Central memory CD8-positive, alpha-beta T cell (primary cell): ENCODE measurements around the gene HTN3.
"Not testable (repeated sequence)": the region's sequence is repeated elsewhere in the genome, so short reads cannot be mapped to it uniquely, and the experiment has no call there.

ENCODE experiments used
- ATAC-seq: fragments of 150-1000 bp; cut with Tn5 transposase; replicated peaks from 2 replicates; pipeline ENCODE4 v1.10.0; 2022; ENCODE audit warnings: mild to moderate bottlenecking, moderate FRiP score, moderate number of reproducible peaks; ENCODE audit not compliant: poor library complexity, severe bottlenecking; ENCODE audit errors: extremely low read depth
- DNase-seq, 2 donors: peaks; one replicate each; pipeline ENCODE4 v3.0.0; 2021; ENCODE audit warnings: low spot score in 2 of 2
- H3K27ac Mint-ChIP-seq: one replicate; pipeline ENCODE4 v1.8.0; 2022; ENCODE audit warnings: low read depth, mild to moderate bottlenecking, moderate library complexity, mixed read lengths
- H3K27me3 Mint-ChIP-seq: one replicate; pipeline ENCODE4 v1.8.0; 2022; ENCODE audit warnings: mixed read lengths
- H3K36me3 Mint-ChIP-seq: one replicate; pipeline ENCODE4 v1.8.0; 2022; ENCODE audit warnings: mild to moderate bottlenecking, moderate library complexity, mixed read lengths; ENCODE audit not compliant: insufficient read depth
- H3K4me1 Mint-ChIP-seq: one replicate; pipeline ENCODE4 v1.8.0; 2022; ENCODE audit warnings: mixed read lengths
- H3K4me3 Mint-ChIP-seq: one replicate; pipeline ENCODE4 v1.8.0; 2022; ENCODE audit warnings: mild to moderate bottlenecking, moderate library complexity, mixed read lengths
- H3K9me3 Mint-ChIP-seq: one replicate; pipeline ENCODE4 v1.8.0; 2022; ENCODE audit warnings: mixed read lengths

The HTN3 gene

GRCh38 chr4:70028159-70028558, at the start of gene HTN3:
HTN3 (plus strand) TSS chr4:70028459; CDS start chr4:70030741, 2,282 bp downstream.
- H3K4me3 Mint-ChIP-seq, DNase-seq, ATAC-seq, H3K27ac Mint-ChIP-seq, H3K4me1 Mint-ChIP-seq, H3K36me3 Mint-ChIP-seq, H3K27me3 Mint-ChIP-seq: not testable (repeated sequence)
- H3K9me3 Mint-ChIP-seq, result peaks cover 14% of the 10 kb centered on the region

GRCh38 chr4:69984030-69984443, 44.2 kb upstream of the HTN3 start:
- Mint-ChIP-seq H3K27me3 (no peaks in the 10 kb centered on the region), H3K36me3 (no peaks in the 10 kb centered on the region), H3K27ac (no peak overlapping the region), H3K4me3 (no peak overlapping the region), H3K4me1 (no peaks in the 10 kb centered on the region), H3K9me3 (peaks cover 5% of the 10 kb centered on the region)
- DNase-seq (no peak), ATAC-seq (no peak)

- no peak for ATAC-seq
- Mint-ChIP-seq H3K4me1 (no peaks in the 10 kb centered on the region), H3K9me3 (no peaks in the 10 kb centered on the region), H3K27ac (no peak overlapping the region), H3K4me3 (no peak overlapping the region), H3K36me3 (no peaks in the 10 kb centered on the region), H3K27me3 (no peaks in the 10 kb centered on the region)
- no peak for DNase-seq
Observed at GRCh38 chr4:69986663-69987062, 41.6 kb upstream of the HTN3 start.

- no peak overlapping the region for H3K27ac Mint-ChIP-seq
- no peaks in the 10 kb centered on the region for H3K36me3 Mint-ChIP-seq
- H3K4me1 Mint-ChIP-seq, result no peaks in the 10 kb centered on the region
- ATAC-seq, result no peak
- H3K9me3 Mint-ChIP-seq, result peaks cover 14% of the 10 kb centered on the region
- H3K4me3 Mint-ChIP-seq, result no peak overlapping the region
- DNase-seq, result no peak
- H3K27me3 Mint-ChIP-seq, result no peaks in the 10 kb centered on the region
Observed at GRCh38 chr4:69991016-69991415, 37.2 kb upstream of the HTN3 start.

GRCh38 chr4:69994782-69995181, 33.5 kb upstream of the HTN3 start:
- H3K4me1 Mint-ChIP-seq, result no peaks in the 10 kb centered on the region
- H3K27me3 Mint-ChIP-seq, result no peaks in the 10 kb centered on the region
- H3K27ac Mint-ChIP-seq, result no peak overlapping the region
- H3K9me3 Mint-ChIP-seq, result peaks cover 19% of the 10 kb centered on the region
- no peak for DNase-seq
- no peak for ATAC-seq
- H3K36me3 Mint-ChIP-seq, result no peaks in the 10 kb centered on the region
- no peak overlapping the region for H3K4me3 Mint-ChIP-seq

GRCh38 chr4:69995526-69996016, 32.7 kb upstream of the HTN3 start, which contains the start of gene STATH:
STATH (plus strand) TSS chr4:69995966; CDS start chr4:69998438, 2,472 bp downstream.
- no peak for DNase-seq
- H3K27me3 Mint-ChIP-seq, result no peaks in the 10 kb centered on the region
- ATAC-seq, result no peak

GRCh38 chr4:69999420-69999819, 28.8 kb upstream of the HTN3 start:
- Mint-ChIP-seq H3K27me3 (no peaks in the 10 kb centered on the region), H3K27ac (no peak overlapping the region), H3K9me3 (peaks cover 5% of the 10 kb centered on the region), H3K4me1 (no peaks in the 10 kb centered on the region), H3K4me3 (no peak overlapping the region), H3K36me3 (no peaks in the 10 kb centered on the region)
- ATAC-seq (no peak), DNase-seq (no peak)

More at GRCh38 chr4:69995526-69996016, 32.7 kb upstream of the HTN3 start, which contains the start of gene STATH:
- Mint-ChIP-seq H3K36me3 (no peaks in the 10 kb centered on the region), H3K4me1 (no peaks in the 10 kb centered on the region), H3K9me3 (peaks cover 19% of the 10 kb centered on the region), H3K4me3 (no peak within 1 kb of the TSS), H3K27ac (no peak within 1 kb of the TSS)

GRCh38 chr4:70000711-70001110, 27.5 kb upstream of the HTN3 start:
- ATAC-seq, result no peak
- Mint-ChIP-seq H3K27me3 (no peaks in the 10 kb centered on the region), H3K9me3 (peaks cover 5% of the 10 kb centered on the region), H3K4me3 (no peak overlapping the region), H3K36me3 (no peaks in the 10 kb centered on the region), H3K4me1 (no peaks in the 10 kb centered on the region), H3K27ac (no peak overlapping the region)
- no peak for DNase-seq

GRCh38 chr4:70002507-70002906, 25.8 kb upstream of the HTN3 start:
- H3K4me3 Mint-ChIP-seq, result no peak overlapping the region
- H3K27me3 Mint-ChIP-seq, result no peaks in the 10 kb centered on the region
- H3K9me3 Mint-ChIP-seq, result peaks cover 5% of the 10 kb centered on the region
- no peaks in the 10 kb centered on the region for H3K4me1 Mint-ChIP-seq
- DNase-seq (no peak), ATAC-seq (no peak)
- no peaks in the 10 kb centered on the region for H3K36me3 Mint-ChIP-seq
- no peak overlapping the region for H3K27ac Mint-ChIP-seq

GRCh38 chr4:70008771-70009170, 19.5 kb upstream of the HTN3 start:
- DNase-seq (no peak), ATAC-seq (no peak)
- H3K27ac Mint-ChIP-seq, result no peak overlapping the region
- H3K27me3 Mint-ChIP-seq, result no peaks in the 10 kb centered on the region
- H3K9me3 Mint-ChIP-seq, result peaks cover 26% of the 10 kb centered on the region
- no peak overlapping the region for H3K4me3 Mint-ChIP-seq
- no peaks in the 10 kb centered on the region for H3K4me1 Mint-ChIP-seq
- no peaks in the 10 kb centered on the region for H3K36me3 Mint-ChIP-seq

GRCh38 chr4:70019006-70019405, 9.3 kb upstream of the HTN3 start:
- H3K4me1 Mint-ChIP-seq, H3K27me3 Mint-ChIP-seq, H3K36me3 Mint-ChIP-seq, H3K27ac Mint-ChIP-seq, DNase-seq, ATAC-seq, H3K4me3 Mint-ChIP-seq: not testable (repeated sequence)
- H3K9me3 Mint-ChIP-seq, result peaks cover 14% of the 10 kb centered on the region

- Mint-ChIP-seq H3K27ac (no peak overlapping the region), H3K9me3 (peaks cover 8% of the 10 kb centered on the region), H3K27me3 (no peaks in the 10 kb centered on the region), H3K36me3 (peaks cover 1% of the 10 kb centered on the region), H3K4me3 (no peak overlapping the region), H3K4me1 (no peaks in the 10 kb centered on the region)
- no peak for ATAC-seq
- no peak for DNase-seq
Observed at GRCh38 chr4:70023218-70023617, 5.0 kb upstream of the HTN3 start.

- Mint-ChIP-seq H3K36me3 (peaks cover 1% of the 10 kb centered on the region), H3K9me3 (peaks cover 13% of the 10 kb centered on the region), H3K4me3 (no peak overlapping the region), H3K27me3 (no peaks in the 10 kb centered on the region), H3K27ac (no peak overlapping the region), H3K4me1 (no peaks in the 10 kb centered on the region)
- ATAC-seq (no peak), DNase-seq (no peak)
Observed at GRCh38 chr4:70027011-70027410, 1.2 kb upstream of the HTN3 start.
